Epithelial cell of proximal tubule (primary cell): Measurements from ENCODE around the gene CADM2. TPM values are rescaled to one million over a fixed set of nuclear protein-coding genes. Genes with fewer than 3 reads are reported as not detected.
A peak's percentile ranks its signal among the peaks of the same experiment; 100 is the strongest.

ENCODE experiments used
- DNase-seq: peaks from one replicate; pipeline ENCODE4 v3.0.0-alpha.2; 2011; ENCODE audit warnings: low read depth
- H3K4me3 ChIP-seq: 2 replicates; pipeline ENCODE4 v1.5.1; 2011; ENCODE audit warnings: low read depth, mild to moderate bottlenecking, low read length
- CTCF ChIP-seq: conservative IDR thresholded peaks from 2 replicates; pipeline ENCODE4 v1.5.1; 2012; ENCODE audit warnings: low read depth, mild to moderate bottlenecking, low read length
- total RNA-seq: library from RNA; depleted of rRNA; stranded (reverse); fragments of >200 nt; gene quantifications from 2 replicates; pipeline ENCODE4 v1.2.3, GENCODE V29; 2015

CADM2 gene
- total RNA-seq, 1 donor from 2014 or later = not detected

GRCh38 chr3:85316252-85316651 is 357.5 kb downstream of the CADM2 start:
- H3K4me3 ChIP-seq = no peak overlapping the region
- DNase-seq = no peak
- TF ChIP-seq CTCF = no peak

- no peak for TF ChIP-seq CTCF
- DNase-seq = no peak
- no peak overlapping the region for H3K4me3 ChIP-seq
These were observed 363.1 kb downstream of the CADM2 start for GRCh38 chr3:85321892-85322291.

DNA sequence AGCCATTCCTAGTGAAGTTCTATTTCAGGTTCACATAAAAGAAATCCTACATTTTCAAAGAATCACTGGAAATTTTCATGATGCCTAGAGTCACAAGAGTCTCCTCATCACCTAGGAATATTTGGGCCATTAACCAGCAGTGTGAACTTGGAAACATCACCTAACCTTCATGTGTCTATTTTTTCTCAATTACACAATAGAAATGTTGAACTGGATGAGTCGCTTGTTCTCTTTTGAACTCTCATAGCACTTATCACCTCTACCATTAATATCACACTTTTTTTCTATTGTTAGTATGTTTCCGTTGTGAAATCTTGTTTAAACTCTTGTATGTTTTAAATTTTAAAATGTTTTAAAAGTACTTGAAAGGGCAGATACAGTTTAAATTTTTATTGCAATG is 371.3 kb downstream of the CADM2 start:
- TF ChIP-seq CTCF = no peak
- H3K4me3 ChIP-seq = no peak overlapping the region
- no peak for DNase-seq

- no peak for DNase-seq
- H3K4me3 ChIP-seq = no peak overlapping the region
- TF ChIP-seq CTCF = no peak
These were observed 379.1 kb downstream of the CADM2 start for GRCh38 chr3:85337895-85338294.

DNA sequence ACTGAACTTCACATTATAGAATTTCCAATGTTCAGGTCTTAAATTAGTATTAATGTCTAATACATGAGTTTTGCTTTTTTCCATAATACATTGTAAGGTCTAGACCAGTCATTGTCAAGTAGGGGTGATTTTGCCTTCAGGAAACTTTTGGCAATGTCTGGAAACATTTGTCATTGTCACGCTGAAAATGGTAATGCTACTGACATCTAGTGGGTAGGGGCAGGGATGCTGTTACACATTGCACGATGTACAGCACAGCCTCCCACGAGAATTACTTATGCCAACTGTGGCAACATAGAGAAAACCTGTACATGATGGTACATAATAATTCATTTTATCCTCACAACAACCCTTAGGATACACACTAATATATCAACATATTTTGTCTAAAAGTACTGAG is 384.1 kb downstream of the CADM2 start:
- DNase-seq = no peak
- no peak overlapping the region for H3K4me3 ChIP-seq
- TF ChIP-seq CTCF = peak; percentile 52

GRCh38 chr3:85355572-85355971 is 396.8 kb downstream of the CADM2 start:
- no peak for DNase-seq
- H3K4me3 ChIP-seq = no peak overlapping the region
- no peak for TF ChIP-seq CTCF

GRCh38 chr3:85360742-85361387 is 402.1 kb downstream of the CADM2 start:
- TF ChIP-seq CTCF = peak; percentile 78
- no peak overlapping the region for H3K4me3 ChIP-seq
- peak; percentile 1 for DNase-seq
